DOHH2 (cell line): ENCODE data around the gene RBFOX2.

Experiments used
- EZH2phosphoT487 ChIP-seq: fragments of 200-600 bp; sonication (generic); IDR thresholded peaks from 2 replicates; pipeline ENCODE4 v1.6.1; 2017; ENCODE audit warnings: borderline replicate concordance, mild to moderate bottlenecking, antibody characterized with exemption, low read length, moderate library complexity, mixed read lengths
- TF ChIP-seq, protein P1 (sequence below): fragments of 200-600 bp; sonication (generic); IDR thresholded peaks from one replicate; pipeline ENCODE4 v1.5.1; 2014; ENCODE audit warnings: antibody characterized with exemption, mild to moderate bottlenecking, low read depth, low read length; ENCODE audit not compliant: poor library complexity, severe bottlenecking

DNA sequence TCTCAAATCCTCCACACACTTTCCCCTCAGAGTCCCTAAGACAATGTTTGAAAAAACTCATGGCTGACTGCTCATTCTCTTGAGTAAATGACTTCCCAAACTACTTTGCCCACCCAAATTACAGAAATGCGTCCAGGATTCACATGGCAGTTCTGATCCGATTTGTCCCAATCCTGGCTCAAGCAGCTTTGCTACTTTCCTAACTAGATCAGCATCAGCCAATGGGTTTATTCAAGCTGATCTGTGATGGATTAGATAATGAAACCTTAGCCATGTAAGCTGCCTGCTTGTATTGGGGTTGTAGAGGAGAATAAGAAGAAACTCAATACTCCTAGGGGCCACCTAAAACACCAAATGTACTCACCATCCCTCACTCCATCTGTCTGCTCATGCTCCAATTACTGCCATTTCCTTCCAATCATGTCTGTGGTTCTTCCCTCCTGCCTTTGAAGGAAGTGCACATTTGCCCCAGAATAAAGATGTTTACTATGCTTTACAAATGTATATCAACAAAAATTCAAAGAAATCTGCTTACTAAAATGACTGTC lies 6.9 kb downstream of the RBFOX2 start:
- TF ChIP-seq, protein P1, sequence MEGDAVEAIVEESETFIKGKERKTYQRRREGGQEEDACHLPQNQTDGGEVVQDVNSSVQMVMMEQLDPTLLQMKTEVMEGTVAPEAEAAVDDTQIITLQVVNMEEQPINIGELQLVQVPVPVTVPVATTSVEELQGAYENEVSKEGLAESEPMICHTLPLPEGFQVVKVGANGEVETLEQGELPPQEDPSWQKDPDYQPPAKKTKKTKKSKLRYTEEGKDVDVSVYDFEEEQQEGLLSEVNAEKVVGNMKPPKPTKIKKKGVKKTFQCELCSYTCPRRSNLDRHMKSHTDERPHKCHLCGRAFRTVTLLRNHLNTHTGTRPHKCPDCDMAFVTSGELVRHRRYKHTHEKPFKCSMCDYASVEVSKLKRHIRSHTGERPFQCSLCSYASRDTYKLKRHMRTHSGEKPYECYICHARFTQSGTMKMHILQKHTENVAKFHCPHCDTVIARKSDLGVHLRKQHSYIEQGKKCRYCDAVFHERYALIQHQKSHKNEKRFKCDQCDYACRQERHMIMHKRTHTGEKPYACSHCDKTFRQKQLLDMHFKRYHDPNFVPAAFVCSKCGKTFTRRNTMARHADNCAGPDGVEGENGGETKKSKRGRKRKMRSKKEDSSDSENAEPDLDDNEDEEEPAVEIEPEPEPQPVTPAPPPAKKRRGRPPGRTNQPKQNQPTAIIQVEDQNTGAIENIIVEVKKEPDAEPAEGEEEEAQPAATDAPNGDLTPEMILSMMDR, result no peak
- no peak for TF ChIP-seq EZH2phosphoT487
